Uterus (tissue), 4 donors: ENCODE results near the gene LIMCH1. TPM values are rescaled to one million over a fixed set of nuclear protein-coding genes. Genes with fewer than 3 reads are reported as not detected.

Experiments used
- DNase-seq, 2 donors: peaks; one replicate each; pipeline ENCODE4 v3.0.0-alpha.2; 2019 to 2020
- H3K27ac ChIP-seq, 2 donors: fragments of 200-600 bp; sonication (generic); 1 replicate in 1 of 2; 2 replicates in 1 of 2; pipeline ENCODE4 v1.5.1; 2016 to 2018
- H3K27me3 ChIP-seq, 2 donors: fragments of 200-600 bp; sonication (generic); one replicate each; pipeline ENCODE4 v1.5.1; 2018 to 2019; ENCODE audit warnings: control low read depth in 1 of 2
- H3K36me3 ChIP-seq, 2 donors: fragments of 200-600 bp; sonication (generic); one replicate each; pipeline ENCODE4 v1.5.1; 2019; ENCODE audit warnings: control low read depth in 1 of 2
- H3K4me1 ChIP-seq, 2 donors: fragments of 200-600 bp; sonication (generic); one replicate each; pipeline ENCODE4 v1.5.1; 2018 to 2019; ENCODE audit warnings: control low read depth in 1 of 2
- H3K4me3 ChIP-seq, 2 donors: fragments of 200-600 bp; sonication (generic); 1 replicate in 1 of 2; 2 replicates in 1 of 2; pipeline ENCODE4 v1.5.1; 2018 to 2019; ENCODE audit warnings: mild to moderate bottlenecking in 1 of 2
- H3K9me3 ChIP-seq, 2 donors: fragments of 200-600 bp; sonication (generic); one replicate each; pipeline ENCODE4 v1.5.1; 2019; ENCODE audit warnings: control low read depth in 1 of 2
- CTCF ChIP-seq, 4 experiments: fragments of 200-600 bp in 2 of 4; fragments of 450-650 bp in 2 of 4; sonication (generic) in 2 of 4; IDR thresholded peaks; one replicate each; pipeline ENCODE4 v1.5.1; 2016 to 2019; ENCODE audit warnings: antibody characterized with exemption in 4 of 4, mild to moderate bottlenecking in 2 of 4, moderate library complexity in 1 of 4
- POLR2A ChIP-seq, 2 donors: fragments of 450-650 bp; IDR thresholded peaks; one replicate each; pipeline ENCODE4 v1.6.1; 2016; ENCODE audit warnings: antibody characterized with exemption in 2 of 2, mild to moderate bottlenecking in 1 of 2, moderate library complexity in 1 of 2
- intact Hi-C: fragments of 100-400 bp; cut with DNase I; formaldehyde crosslinking; loops from one replicate; pipeline ENCODE4 v1.15.1; 2023; ENCODE audit warnings: low total_unique reads
- total RNA-seq, 4 donors: library from RNA; depleted of rRNA in 3 of 4; stranded (reverse); fragments of >200 nt in 3 of 4; gene quantifications; one replicate each; pipeline versions ENCODE4 v1.1.0 to v1.2.4, GENCODE V29; 2014 to 2023
- donor health status: DM: yes; HTN: yes; CAD: no.

Gene LIMCH1
- total RNA-seq, 4 donors from 2014 or later, result 12.9 to 49.5 (median 28.2) TPM

DNA sequence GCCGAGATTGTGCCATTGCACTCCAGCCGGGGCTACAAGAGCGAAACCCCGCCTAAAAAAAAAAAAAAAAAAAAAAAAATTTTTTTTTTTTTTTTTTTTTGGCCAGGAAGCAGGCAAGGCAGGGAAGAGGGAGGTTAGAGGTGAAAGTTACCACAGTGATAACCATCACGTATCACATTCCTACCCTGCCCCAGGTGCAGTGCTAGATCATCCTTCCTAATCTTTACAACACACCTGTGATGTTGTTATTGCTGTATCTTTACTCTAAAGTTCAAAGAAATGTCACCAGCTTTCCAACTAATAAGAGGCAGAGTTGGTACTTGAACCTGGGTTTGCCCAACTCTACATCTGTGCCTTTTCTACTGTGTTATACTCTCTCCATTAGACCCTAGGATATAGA lies 7.2 kb upstream of the LIMCH1 start:
- Histone ChIP-seq H3K27ac (no peak overlapping the region), H3K27me3 (no peaks in the 10 kb centered on the region), H3K4me3 (no peak overlapping the region), H3K4me1 (no peaks in the 10 kb centered on the region), H3K9me3 (no peaks in the 10 kb centered on the region), H3K36me3 (no peaks in the 10 kb centered on the region)
- TF ChIP-seq POLR2A (IDR thresholded peaks at IDR 0.05) (no peak), CTCF (IDR thresholded peaks at IDR 0.05) (no peak)
- intact Hi-C loops, result no loop called here
- DNase-seq, result no peak

DNA sequence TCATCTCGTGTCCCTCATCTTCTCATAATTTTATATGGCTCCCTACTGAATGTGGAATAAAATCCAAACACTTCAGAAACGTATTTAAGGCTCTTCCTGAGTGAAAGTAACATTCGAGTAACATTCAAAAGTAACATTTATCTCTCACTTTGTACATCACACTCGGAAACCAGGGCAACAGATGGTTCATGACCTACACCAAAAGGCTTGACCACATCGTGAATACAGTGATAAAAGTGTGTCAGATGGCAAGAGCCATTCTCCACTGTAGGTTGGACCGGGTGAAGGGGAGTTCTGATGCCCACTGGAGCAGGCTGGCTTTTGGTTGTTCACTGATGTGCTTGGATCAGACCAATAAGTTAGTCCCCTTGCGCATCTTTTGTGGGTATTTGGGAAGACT lies 5.6 kb upstream of the LIMCH1 start:
- Histone ChIP-seq H3K27ac (no peak overlapping the region), H3K4me1 (no peaks in the 10 kb centered on the region), H3K36me3 (no peaks in the 10 kb centered on the region), H3K4me3 (no peak overlapping the region), H3K9me3 (no peaks in the 10 kb centered on the region), H3K27me3 (no peaks in the 10 kb centered on the region)
- DNase-seq, result no peak
- no peak for TF ChIP-seq POLR2A (IDR thresholded peaks at IDR 0.05)
- TF ChIP-seq CTCF (IDR thresholded peaks at IDR 0.05), result no peak
- intact Hi-C loops, result no loop called here

GRCh38 chr4:41532882-41533281 lies 5.1 kb upstream of the LIMCH1 start:
- intact Hi-C loops, result no loop called here
- no peak overlapping the region for H3K27ac ChIP-seq
- H3K9me3 ChIP-seq, result no peaks in the 10 kb centered on the region
- no peaks in the 10 kb centered on the region for H3K27me3 ChIP-seq
- TF ChIP-seq CTCF (IDR thresholded peaks at IDR 0.05), result no peak
- TF ChIP-seq POLR2A (IDR thresholded peaks at IDR 0.05), result no peak
- no peaks in the 10 kb centered on the region for H3K36me3 ChIP-seq
- DNase-seq, result no peak
- H3K4me1 ChIP-seq, result no peaks in the 10 kb centered on the region
- H3K4me3 ChIP-seq, result no peak overlapping the region

- no peaks in the 10 kb centered on the region for H3K4me1 ChIP-seq
- DNase-seq, result no peak
Observed at GRCh38 chr4:41533680-41534079, 4.3 kb upstream of the LIMCH1 start.

GRCh38 chr4:41534404-41534803 lies 3.6 kb upstream of the LIMCH1 start:
- Histone ChIP-seq H3K4me1 (no peaks in the 10 kb centered on the region), H3K27me3 (no peaks in the 10 kb centered on the region), H3K36me3 (no peaks in the 10 kb centered on the region), H3K4me3 (no peak overlapping the region), H3K27ac (no peak overlapping the region), H3K9me3 (no peaks in the 10 kb centered on the region)
- intact Hi-C loops, result no loop called here
- no peak for TF ChIP-seq CTCF (IDR thresholded peaks at IDR 0.05)
- TF ChIP-seq POLR2A (IDR thresholded peaks at IDR 0.05), result no peak
- DNase-seq, result no peak

More at GRCh38 chr4:41533680-41534079, 4.3 kb upstream of the LIMCH1 start:
- Histone ChIP-seq H3K9me3 (no peaks in the 10 kb centered on the region), H3K36me3 (no peaks in the 10 kb centered on the region), H3K27me3 (no peaks in the 10 kb centered on the region), H3K27ac (no peak overlapping the region), H3K4me3 (no peak overlapping the region)
- intact Hi-C loops, result no loop called here
- TF ChIP-seq CTCF (IDR thresholded peaks at IDR 0.05) (no peak), POLR2A (IDR thresholded peaks at IDR 0.05) (no peak)
